Suppressor macrophage treated with lipopolysaccharide for 1 hour (primary cell): ENCODE results near the gene GABARAP.

ENCODE experiments used
- DNase-seq, 3 donors: peaks; one replicate each; pipeline ENCODE4 v3.0.0-alpha.2; 2020 to 2022

GABARAP gene

DNA sequence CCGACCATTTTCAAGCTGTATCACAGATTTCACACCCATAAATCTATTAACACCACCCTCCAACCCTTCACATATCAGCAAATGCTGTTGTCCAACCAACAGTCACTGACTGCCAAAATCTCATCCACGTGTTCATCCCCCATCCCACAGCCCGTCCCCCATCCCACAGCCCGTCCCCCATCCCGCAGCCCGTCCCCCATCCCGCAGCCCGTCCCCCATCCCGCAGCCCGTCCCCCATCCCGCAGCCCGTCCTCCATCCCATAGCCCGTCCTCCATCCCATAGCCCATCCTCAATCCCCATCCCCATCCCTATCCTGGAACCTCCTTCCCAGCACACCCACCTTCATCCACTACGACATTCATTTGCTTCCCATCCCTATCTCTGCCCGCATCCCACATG is 36.7 kb downstream of the GABARAP start:
- no peak for DNase-seq

GRCh38 chr17:7204828-7205461 is 37.3 kb downstream of the GABARAP start:
- peak; percentile 77 to 89 (median 88) for DNase-seq

DNA sequence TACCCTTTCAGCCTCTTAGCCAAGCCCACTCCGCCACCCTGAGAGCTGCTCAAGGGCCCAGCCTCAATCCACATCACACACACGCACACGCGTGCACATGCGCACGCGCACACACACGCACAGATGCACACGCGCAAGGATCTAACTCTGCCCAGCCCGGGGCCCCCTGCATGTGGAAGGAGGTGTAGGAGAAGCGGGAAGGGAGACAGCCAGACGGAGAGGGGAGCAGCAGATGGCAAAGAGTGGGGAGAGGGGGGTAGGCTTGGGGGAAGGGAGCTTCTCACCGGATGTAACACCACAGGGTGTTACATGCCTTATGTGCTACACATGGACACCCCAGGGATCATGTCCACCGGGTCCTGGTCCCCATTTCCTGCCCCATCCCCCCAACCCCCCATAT is 37.9 kb downstream of the GABARAP start:
- no peak for DNase-seq

GRCh38 chr17:7203391-7203790 is 38.9 kb downstream of the GABARAP start:
- no peak for DNase-seq

- no peak for DNase-seq
Observed at GRCh38 chr17:7196651-7197401, 45.4 kb downstream of the GABARAP start.

- DNase-seq = no peak
Observed at GRCh38 chr17:7195971-7196370, 46.3 kb downstream of the GABARAP start.

- DNase-seq = no peak
Observed at GRCh38 chr17:7192271-7192937, 49.8 kb downstream of the GABARAP start.

- peak; percentile 36 to 58 (median 41) for DNase-seq
Observed at GRCh38 chr17:7191571-7192270, 50.5 kb downstream of the GABARAP start.

DNA sequence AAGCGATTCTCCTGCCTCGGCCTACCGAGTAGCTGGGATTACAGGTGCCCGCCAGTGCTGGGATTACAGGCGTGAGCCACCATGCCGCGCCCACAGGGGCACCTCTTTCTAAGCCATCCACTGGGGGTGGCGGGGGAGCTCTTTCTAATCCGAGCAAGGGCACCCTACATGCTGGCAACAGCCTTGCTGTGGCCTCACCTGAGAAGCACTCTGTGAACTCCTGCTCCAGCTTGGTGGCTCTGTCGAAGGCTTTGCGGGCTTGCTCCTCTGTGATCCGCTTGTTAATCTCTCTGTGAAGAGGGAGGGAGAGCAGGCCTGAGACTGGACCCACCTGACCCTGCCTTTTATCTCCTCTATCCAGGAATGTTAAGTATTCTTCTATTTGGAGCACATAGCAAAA is 51.2 kb downstream of the GABARAP start:
- no peak for DNase-seq

GRCh38 chr17:7190276-7190917 is 51.9 kb downstream of the GABARAP start:
- no peak for DNase-seq
